MM.1S (cell line): ENCODE data around the gene CHERP.

Source experiments
- EZH2 ChIP-seq: fragments of 300-600 bp; sonication (generic); optimal IDR thresholded peaks from 2 replicates; pipeline ENCODE3; 2017; ENCODE audit warnings: low read depth, mild to moderate bottlenecking, antibody characterized with exemption, low read length, mixed read lengths
- EZH2phosphoT487 ChIP-seq: fragments of 300-600 bp; sonication (generic); IDR thresholded peaks from 2 replicates; pipeline ENCODE4 v1.6.1; 2018; ENCODE audit warnings: antibody characterized with exemption, low read length
- TF ChIP-seq, protein P1 (sequence below): fragments of 300-600 bp; sonication (generic); IDR thresholded peaks from 2 replicates; pipeline ENCODE4 v1.5.1; 2016; ENCODE audit warnings: antibody characterized with exemption, low read length, mixed read lengths

- TF ChIP-seq, protein P1, sequence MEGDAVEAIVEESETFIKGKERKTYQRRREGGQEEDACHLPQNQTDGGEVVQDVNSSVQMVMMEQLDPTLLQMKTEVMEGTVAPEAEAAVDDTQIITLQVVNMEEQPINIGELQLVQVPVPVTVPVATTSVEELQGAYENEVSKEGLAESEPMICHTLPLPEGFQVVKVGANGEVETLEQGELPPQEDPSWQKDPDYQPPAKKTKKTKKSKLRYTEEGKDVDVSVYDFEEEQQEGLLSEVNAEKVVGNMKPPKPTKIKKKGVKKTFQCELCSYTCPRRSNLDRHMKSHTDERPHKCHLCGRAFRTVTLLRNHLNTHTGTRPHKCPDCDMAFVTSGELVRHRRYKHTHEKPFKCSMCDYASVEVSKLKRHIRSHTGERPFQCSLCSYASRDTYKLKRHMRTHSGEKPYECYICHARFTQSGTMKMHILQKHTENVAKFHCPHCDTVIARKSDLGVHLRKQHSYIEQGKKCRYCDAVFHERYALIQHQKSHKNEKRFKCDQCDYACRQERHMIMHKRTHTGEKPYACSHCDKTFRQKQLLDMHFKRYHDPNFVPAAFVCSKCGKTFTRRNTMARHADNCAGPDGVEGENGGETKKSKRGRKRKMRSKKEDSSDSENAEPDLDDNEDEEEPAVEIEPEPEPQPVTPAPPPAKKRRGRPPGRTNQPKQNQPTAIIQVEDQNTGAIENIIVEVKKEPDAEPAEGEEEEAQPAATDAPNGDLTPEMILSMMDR = no peak
- TF ChIP-seq EZH2 = no peak
- TF ChIP-seq EZH2phosphoT487 = no peak
Measured at GRCh38 chr19:16589917-16590316, 47.7 kb upstream of the CHERP start.
